NCI-H2171 (cell line): ENCODE measurements around the gene KCNMB3.
"Not testable (repeated sequence)": the region's sequence is repeated elsewhere in the genome, so short reads cannot be mapped to it uniquely, and the experiment has no call there.

Experiments
- DNase-seq: peaks from one replicate; lab custom pipeline; 2025; lab: John Stamatoyannopoulos, UW

Gene KCNMB3

DNA sequence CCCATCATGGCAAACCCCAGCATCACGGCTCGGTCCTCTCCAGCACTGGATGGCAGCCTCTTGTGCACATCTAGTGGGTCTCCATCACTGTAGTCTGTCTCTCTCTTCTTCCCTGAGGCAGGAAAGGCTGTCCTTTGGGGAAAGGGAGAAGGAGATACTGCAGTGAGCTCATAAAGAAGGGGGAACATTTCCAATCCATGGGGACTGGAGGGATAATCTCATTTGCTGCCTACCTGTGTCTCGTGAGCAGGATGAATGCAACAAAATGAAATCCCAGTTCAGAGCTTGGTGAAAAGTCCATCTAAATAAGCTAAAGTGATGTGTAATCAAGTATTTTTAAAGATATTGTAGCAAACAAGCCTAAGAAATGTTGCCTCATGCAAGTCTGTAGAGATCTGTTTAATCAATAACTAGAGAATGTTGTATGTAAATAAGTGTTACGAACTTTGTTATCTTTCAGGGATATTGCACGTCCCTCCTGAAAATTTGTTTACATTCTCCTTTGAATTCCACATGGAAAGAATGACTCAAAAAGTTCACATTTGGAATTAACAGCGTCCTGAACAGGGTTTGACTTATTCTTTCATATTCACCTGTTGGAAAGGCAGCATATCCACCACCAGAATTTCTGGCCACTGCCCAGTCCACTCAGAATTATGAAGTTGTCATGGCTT is at the start of gene KCNMB3:
KCNMB3 (minus strand) TSS at position 312 of the 674 bp plus-strand sequence; CDS start at position 188, 124 bp downstream.
- no peak for DNase-seq

GRCh38 chr3:179299999-179300613 is 49.2 kb upstream of the KCNMB3 start:
- no peak for DNase-seq

DNA sequence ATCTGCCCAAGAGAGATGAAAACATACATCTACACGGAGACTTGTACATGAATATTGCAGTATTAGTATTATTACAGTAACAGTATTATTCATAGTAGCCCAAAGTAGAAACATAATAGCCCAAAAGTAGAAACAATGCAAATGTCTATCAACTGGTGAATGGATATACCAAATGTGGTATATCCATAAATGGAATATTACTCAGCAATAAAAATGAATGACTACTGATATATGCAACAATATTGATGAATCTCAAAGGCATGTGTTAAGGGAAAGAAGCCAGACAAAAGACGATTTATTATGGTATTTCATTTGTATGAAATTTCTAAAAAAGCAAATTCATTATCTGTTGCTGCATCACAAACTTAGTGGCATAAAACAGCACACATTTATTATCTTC is 48.4 kb upstream of the KCNMB3 start:
- DNase-seq, result no peak

DNA sequence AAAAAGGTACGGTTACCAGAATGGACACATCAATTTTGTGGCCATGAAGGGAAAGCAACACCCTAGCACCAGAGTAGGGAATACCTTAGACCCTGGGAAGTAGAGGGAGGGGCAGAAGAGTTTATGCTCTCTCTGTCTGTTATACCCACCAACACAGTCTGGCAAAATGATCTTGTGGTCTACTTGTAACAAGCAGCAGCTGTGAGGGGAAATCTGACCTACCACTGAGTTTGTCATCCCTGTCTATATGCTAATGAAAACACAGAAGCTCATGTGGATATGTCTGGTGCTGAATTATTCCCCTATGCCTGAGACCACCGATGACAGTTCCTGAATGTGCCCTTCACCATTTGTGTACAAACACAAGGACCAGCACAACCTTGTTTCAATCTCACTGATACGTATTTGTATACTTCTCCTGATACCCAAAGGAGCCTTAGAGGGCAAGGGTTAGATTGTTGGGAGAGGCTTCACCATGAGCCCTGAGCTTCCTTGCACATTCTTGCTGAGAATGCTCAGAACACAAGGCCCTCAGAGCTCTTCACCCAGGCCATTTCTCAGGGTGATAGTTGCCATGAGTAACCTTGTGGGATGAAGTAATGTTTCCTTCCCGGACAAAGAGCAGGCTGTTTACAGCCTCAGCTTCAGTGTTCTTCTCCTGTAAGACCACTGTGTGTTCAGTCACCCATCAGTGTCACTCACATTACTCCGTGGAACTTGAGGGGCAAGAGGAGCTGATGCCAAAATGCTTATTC is 47.2 kb upstream of the KCNMB3 start:
- no peak for DNase-seq

GRCh38 chr3:179292450-179292849 is 41.5 kb upstream of the KCNMB3 start:
- no peak for DNase-seq

DNA sequence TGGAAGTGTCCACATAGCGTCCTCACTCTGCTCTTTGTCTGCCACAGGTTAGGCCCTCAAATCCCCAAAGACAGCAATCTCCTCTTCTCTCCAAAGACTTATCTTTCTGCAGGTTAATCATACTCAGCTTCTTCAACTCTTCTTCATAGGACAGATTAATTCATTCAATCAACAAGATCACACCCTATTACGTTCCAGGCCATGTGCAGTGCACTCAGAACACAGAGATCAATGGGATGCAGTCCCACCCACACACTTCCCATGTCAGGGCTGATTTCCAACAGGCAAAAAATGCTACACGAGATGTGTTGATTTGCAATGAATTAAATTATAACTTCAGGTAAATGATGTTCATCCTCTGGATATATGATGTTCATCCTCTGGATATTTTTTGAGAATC is 38.4 kb upstream of the KCNMB3 start:
- no peak for DNase-seq

DNA sequence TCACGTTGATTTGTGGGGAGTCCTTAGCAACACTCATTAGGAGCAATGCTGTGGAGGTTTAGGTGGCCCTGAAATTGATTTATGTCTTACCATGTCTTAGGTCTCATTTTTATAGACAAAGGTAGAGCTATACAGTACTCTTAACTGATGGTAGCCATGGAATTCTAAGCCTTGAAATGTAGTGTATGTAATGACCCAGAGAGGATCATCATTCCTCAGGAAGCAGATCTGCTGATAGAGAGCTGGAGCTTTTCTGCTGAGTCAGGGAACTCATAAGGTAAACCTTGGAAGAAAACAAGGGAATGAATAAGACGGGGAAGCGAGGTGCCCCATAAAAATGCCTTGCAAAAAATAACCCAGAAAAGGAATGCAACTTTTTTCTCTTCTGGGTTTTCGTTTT is 37.9 kb upstream of the KCNMB3 start:
- DNase-seq, result no peak

- no peak for DNase-seq
Measured at GRCh38 chr3:179286331-179286730, 35.4 kb upstream of the KCNMB3 start.

DNA sequence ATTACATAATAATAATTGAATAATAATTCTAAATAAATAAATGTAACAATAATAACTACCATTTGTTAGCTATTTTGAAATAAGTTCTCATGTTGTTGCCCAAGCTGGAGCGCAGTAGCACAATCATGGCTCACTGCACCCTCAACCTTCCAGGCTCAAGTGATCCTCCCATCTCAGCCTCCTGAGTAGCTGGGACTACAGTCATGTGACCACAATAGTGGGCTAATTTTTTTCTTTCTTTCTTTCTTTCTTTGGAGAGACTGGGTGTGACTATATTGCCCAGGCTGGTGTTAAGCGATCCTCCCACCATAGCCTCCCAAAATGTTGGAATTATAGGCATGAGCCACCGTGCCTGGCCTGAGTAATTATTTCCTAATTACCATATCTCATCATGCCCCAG is 30.9 kb upstream of the KCNMB3 start:
- no peak for DNase-seq

DNA sequence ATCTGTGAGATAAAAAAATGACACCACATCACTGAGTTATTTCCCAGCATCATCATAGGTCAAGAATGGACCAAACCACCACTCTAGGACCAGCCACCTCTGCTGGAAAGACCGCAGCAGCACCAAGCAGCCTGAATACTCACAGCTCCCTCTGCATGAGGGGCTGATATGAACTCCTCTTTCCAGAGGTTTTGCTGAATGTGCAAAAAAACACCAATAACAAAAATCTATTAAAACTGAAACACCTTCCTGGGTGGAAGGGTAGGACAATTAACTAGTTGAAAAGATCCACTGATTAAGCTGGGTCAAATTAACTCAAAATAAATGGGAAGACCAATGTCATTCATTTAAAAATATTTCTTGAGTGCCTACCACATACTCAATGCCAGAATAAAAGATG is 28.9 kb upstream of the KCNMB3 start:
- DNase-seq, result no peak

DNA sequence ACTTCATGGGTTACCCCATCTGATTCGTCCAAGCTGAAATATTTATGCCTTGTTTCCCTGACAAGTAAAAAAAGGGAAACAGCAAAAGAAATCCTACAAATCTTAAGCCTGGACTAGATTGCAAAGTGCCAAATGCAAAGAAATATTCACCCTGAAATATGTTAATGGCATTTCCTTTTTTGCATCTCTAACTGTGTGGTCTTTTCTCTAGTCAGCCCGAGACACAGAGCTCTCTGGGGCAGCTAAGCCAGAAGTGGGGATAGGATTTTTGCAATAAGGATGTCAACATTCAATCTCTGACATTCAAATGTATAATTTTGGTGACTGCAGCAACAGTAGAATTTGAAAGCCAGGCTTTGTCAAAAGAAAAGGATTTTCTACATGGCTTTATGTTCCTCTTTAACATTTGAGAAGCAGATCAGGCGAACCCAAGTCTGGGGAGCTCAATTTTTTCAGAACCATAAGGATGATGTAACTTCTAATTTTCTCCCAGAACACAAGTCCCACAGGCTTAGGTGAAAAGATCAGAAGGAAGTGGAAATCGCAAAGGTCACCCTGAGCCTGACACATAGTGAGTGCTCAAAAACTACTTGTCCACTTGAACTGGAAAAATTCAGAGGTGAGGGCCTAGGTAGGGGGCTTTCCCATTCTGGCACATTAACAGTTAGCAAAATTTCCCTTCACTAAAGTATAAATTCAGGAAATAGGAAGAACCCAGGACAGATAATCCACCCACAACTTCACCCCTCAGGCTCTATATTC is 28.2 kb upstream of the KCNMB3 start:
- DNase-seq, result no peak

DNA sequence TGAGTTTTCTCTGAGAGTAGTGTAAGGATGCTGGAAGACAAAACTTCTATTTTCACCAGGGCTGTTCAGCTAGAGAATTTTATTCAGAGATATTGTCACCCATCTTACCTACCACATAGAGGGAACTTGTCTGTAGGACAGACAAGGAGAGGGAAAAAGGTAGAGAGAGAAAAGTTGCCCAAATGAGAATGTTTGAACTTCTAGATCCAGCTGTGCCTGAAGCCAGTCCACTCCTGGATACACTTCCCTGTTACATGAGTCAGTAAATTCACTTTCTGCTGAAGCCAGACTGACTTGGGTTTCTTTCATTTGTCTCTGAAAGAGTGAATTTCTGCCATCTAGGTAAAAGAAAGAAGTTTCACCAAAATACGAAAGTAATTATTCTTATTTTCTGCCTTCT is 27.2 kb upstream of the KCNMB3 start:
- DNase-seq, result no peak

GRCh38 chr3:179276743-179277142 is 25.8 kb upstream of the KCNMB3 start:
- DNase-seq, result no peak

- DNase-seq, result no peak
Measured at GRCh38 chr3:179276001-179276400, 25.1 kb upstream of the KCNMB3 start.

DNA sequence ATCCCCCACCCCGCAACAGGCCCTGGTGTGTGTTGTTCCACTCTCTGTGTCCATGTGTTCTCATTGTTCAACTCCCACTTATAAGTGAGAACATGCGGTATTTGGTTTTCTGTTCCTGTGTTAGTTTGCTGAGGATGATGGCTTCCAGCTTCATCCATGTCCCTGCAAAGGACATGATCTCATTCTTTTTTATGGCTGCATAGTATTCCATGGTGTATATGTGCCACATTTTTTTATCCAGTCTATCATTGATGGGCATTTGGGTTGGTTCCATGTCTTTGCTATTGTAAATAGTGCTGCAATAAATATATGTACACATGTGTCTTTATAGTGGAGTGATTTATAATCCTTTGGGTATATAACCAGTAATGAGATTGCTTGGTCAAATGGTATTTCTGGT is 23.5 kb upstream of the KCNMB3 start:
- not testable (repeated sequence) for DNase-seq

- DNase-seq, result no peak
Measured at GRCh38 chr3:179272385-179272784, 21.5 kb upstream of the KCNMB3 start.

GRCh38 chr3:179269152-179269707 is 18.3 kb upstream of the KCNMB3 start:
- DNase-seq, result no peak

DNA sequence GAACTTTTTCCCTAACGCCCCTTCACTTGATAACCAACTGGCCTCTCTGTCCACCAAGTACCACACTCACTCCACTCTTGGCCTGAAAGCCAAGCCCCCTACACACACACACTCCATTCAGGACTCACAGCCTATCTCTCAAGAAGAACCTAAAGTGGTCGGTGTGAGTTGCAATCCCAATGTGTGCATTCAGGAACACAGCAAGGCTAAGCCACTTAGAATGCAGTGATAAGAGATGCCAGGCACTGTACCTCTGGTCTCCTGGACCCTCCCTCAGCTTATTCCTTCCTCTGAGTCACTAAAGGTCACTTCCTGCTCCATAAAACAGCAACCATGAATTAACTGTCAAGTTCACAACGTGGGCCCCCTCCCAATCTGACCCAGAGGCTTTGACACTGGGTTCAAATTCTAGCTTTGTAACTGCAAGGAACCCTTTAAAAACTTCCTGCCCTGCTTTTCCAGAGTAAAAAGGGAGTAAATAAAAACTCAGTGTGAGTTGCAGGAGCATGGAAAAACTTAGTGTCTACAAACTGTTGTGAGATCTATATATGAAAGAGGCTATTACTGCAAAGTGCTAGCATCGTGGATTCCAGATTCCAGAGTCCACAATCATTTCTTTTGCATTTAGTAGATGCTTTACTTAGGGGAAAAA is 17.6 kb upstream of the KCNMB3 start:
- no peak for DNase-seq

GRCh38 chr3:179266701-179267211 is 15.8 kb upstream of the KCNMB3 start:
- no peak for DNase-seq

- DNase-seq, result no peak
Measured at GRCh38 chr3:179265875-179266274, 15.0 kb upstream of the KCNMB3 start.

GRCh38 chr3:179265092-179265491 is 14.2 kb upstream of the KCNMB3 start:
- DNase-seq, result no peak
